Skeletal muscle cell (primary cell): ENCODE results near the gene SH3BP5.
A peak's percentile ranks its signal among the peaks of the same experiment; 100 is the strongest.

ENCODE experiments used
- DNase-seq: peaks from one replicate; pipeline ENCODE4 v3.0.0-alpha.2; 2010; ENCODE audit warnings: low read depth
- H3K4me3 ChIP-seq: 2 replicates; pipeline ENCODE4 v1.5.1; 2011; ENCODE audit warnings: low read depth, mild to moderate bottlenecking, control low read depth, low read length, moderate library complexity

Gene SH3BP5

DNA sequence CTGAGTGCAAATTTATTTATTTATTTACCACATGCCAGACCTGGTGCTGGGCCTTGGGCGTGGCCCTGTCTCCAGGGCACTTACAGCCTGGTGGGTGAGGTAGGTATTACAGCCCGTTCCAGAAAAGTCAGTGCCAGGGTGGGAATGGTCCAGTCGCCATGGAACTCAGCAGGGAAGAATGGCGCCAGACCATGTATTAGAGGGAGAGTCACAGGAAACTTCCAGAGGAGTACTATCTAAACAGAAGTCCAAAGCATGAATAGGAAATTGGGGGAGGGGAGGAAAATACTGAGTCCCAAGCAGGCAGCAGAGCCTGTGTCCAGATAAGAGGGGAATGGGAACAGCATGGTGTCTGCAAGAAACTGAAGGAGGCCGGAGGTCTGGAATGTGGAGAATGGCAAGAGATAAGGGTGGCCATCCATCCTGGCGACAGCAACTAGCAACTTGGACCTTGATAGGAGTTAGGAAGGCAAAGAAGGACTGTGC, 27.0 kb downstream of the SH3BP5 start:
- H3K4me3 ChIP-seq, result no peak overlapping the region
- DNase-seq, result no peak

DNA sequence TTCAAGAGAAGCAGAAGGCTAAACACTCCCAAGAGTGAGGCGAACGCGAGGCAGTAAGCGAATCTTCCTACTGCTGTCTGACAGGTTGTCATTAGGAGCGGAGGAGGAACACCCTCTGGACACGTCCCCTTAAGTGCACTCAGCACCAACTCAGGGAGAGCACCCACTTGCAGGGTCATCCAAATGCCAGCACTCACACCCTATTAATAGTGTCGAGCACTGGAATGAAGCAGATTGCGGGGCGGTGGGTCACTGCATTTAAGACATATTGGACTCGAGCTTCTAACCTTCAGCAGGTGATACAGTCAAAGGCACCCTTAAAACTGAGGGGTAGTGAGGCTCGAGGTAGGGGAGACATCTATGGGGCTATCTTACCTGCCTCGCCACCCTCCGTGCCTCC, 28.7 kb downstream of the SH3BP5 start:
- no peak for DNase-seq
- no peak overlapping the region for H3K4me3 ChIP-seq

GRCh38 chr3:15303216-15303615, 29.2 kb downstream of the SH3BP5 start:
- no peak for DNase-seq

GRCh38 chr3:15301761-15302160, 30.6 kb downstream of the SH3BP5 start:
- no peak for DNase-seq

More at GRCh38 chr3:15303216-15303615, 29.2 kb downstream of the SH3BP5 start:
- H3K4me3 ChIP-seq, result no peak overlapping the region

DNA sequence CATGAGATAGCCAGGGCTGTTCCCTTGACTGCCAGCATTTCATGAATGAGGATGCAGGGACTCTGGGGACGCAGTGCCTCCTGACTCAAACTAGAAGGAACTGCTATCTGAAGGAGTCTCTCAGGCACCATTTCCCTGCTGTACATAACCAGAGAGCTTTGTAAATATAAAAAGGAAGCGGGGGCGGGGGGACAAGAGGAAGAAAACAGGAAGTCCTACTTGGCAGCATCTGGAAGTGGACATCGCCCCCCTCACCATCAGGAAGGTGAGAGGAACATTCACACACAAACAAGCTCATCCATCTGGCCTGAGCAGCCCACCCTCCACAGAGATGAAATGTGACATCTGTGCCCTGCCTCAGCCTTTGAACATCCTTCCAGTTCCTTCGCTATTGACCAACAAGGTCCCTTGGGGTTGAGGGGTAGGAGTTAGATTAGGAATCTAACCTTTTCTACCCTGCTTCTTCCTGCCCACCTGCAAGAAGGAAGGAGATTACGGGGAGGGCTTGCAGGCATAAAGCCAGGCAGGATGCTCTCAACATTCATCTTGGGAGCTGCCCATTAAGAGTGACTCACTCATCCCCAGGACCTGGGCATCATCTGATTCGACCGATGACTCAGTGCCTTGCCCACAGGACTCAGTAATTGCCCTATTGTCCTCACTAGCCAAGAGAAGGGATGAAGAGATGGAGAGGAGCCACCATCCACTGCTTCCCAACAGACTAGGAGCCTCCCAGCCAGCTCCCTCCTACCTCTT, 31.9 kb downstream of the SH3BP5 start:
- DNase-seq, result peak; percentile 23

More at GRCh38 chr3:15301761-15302160, 30.6 kb downstream of the SH3BP5 start:
- H3K4me3 ChIP-seq, result no peak overlapping the region

DNA sequence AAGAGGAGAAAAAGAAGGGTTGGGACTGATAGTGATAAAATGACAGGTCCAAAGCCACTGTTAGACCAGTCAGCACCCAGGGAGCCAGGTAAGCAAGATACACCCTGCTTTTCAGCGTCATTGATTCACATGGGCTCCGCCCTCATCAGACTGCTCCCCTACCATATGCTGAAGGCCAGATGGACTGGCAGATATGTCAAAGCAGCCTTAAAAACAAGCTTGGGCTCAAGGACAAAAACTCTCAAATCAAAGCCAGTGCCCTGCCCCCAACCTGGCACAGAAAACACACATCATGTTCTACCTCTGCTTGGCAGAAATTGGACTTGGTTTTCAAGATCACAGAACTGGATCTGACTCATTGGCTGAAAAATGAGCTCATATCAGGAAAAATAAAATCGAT, 33.4 kb downstream of the SH3BP5 start:
- H3K4me3 ChIP-seq, result no peak overlapping the region
- no peak for DNase-seq

More for the DNA sequence above, 31.9 kb downstream of the SH3BP5 start:
- no peak overlapping the region for H3K4me3 ChIP-seq

GRCh38 chr3:15298504-15298903, 33.9 kb downstream of the SH3BP5 start:
- no peak overlapping the region for H3K4me3 ChIP-seq
- no peak for DNase-seq

GRCh38 chr3:15297608-15298350, 34.6 kb downstream of the SH3BP5 start:
- DNase-seq, result no peak
- no peak overlapping the region for H3K4me3 ChIP-seq

DNA sequence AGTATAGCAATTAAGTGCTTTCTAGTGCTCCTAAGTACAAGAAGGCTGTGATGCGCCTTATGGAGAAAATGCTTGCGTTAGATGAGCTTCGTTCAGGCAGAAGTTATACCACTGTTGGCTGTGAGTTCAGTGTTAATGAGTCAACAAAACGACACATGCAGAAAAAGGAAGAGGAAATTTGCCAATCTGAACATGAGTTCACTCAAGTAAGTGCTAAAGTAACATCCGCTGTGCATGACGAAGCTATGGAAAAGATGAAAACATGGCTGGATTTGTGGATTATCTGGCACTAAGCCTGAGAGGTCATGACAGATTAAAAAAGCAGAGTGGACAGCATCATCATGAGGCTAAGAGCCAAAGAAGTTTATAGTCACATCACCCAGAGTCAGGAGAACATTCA, 36.9 kb downstream of the SH3BP5 start:
- no peak for DNase-seq
- no peak overlapping the region for H3K4me3 ChIP-seq

DNA sequence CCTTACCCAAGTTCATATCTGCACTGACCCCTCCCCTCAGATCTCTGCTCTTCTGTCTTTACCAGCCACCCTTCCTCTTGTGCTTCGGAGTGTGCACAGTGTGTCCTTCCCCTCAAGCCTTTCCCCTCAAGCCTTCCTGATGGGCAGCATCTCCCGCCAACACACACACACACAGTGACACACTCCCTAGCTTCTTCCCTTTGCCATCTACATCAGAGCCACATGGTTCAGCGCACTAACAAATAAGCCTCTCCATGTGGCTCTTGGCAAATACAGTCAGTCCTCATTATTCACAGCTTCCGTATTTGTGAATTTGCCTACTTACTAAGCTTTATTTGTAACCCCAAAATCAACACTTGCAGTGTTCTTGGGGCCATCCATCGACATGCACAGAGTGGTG, 37.5 kb downstream of the SH3BP5 start:
- DNase-seq, result no peak
- no peak overlapping the region for H3K4me3 ChIP-seq

DNA sequence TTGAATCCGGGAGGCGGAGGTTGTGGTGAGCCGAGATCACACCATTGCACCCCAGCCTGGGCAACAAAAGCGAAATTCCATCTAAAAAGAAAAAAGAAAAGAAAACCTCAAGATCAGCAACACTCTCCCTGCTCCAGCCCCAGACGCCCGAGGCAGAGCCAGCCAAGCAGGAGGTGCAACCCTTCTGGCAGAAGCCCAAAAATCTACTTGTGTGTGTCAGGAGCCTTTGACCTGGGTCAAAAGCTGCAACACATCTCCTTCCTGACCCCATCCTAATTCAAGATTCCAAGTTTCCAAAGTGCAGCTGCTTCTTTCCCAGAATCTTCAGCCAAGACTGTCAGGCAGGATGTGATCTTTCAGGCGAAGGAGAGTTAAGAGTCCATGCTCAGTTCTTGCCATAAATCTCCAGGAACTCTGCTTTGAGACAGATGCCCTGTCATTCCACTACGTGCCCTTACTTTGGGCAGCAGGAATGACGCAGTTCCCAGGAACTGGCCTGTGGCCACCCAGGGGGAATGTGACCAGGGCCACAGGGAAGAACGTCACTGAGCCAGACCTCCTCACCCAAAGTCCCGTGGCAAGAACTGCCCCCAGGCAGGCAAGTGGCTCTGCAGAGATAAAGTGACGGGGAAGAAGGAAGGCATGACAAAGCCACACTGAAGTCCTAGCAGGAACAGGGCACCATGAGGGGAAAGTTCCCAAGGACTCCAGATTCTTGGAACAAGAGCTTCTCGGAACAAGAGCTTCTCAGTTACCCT, 39.4 kb downstream of the SH3BP5 start:
- H3K4me3 ChIP-seq, result no peak overlapping the region
- no peak for DNase-seq

DNA sequence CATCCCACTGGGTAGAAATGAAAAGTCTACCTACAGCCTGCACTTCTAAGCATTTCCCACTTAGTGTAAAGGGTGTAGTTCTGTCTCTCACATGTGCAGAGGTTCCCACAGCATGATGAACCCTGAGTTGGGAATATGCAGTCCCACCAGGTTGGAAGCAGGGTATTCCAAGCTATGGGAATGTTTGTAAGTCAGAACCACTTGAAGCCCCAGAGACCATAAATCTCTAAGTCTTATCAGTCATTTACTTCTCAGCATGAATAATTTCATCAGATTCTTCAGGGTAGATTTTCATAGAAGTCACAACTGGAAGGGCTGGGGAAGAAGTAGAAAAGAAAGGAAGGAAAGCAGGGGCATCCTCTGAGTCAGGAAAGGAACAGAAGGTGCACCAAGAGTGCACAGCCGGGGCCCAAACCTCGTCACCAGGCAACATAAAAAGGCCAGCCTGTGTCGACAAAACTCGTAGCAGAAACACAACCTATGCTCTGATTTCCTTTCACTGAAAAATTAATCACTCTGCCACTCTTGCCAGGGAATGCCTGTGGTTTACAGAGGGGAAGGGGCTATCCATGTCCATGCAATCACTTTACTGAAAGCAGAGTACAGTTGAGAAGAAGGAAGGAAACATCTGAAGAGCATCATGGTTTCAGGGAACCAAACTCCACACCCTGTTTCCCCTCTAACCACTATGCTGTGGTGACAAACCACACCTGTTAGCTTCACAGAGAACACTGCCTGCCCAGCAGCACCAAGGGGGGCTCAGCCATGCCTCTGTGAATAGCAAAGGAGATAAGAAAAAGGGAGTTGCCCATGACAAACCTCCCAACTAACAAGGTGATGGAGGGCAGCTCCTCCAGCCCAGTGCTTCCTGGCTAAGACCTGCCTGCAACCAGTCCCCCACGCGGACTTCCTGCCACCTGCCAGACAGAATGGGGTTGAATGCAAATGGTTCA, 40.5 kb downstream of the SH3BP5 start:
- no peak overlapping the region for H3K4me3 ChIP-seq
- no peak for DNase-seq

DNA sequence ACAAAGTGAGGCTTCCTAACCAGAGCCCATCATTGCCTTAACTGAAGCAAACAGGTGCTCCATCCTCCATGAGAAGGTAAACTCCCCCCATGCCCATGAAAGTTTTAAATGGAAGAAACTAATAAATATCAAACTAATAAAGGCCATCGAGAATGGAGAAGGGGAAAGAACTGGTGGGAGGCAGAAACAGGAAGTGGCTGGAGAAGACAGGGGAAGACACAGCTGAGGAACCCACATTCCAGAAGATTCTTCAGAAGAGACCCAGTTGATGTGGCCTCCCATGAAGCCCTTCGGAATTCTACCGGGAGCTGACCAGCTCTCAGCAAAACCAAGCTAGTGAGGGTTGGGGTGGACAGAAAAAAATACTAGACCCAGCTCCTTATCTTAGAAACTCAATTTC, 41.6 kb downstream of the SH3BP5 start:
- no peak for DNase-seq
- H3K4me3 ChIP-seq, result no peak overlapping the region

DNA sequence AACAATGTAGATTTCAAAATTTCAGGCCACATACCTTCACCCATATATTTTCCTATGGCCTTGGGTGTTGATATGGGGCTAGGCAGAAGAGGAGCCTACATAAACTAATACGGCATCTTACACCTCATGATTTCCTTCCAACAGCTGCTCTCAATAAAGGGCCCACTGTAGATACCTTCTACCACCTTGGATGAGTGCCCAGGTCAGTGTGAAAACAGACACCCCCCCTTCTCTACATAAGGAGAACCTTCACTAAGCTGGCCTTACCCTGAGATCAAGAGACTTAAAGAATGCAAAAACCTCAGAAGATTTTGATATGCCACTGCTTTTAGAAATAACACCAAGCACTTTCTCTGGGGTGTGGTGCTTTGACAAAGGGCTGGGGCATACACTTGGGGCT, 42.7 kb downstream of the SH3BP5 start:
- no peak for DNase-seq
- H3K4me3 ChIP-seq, result no peak overlapping the region

DNA sequence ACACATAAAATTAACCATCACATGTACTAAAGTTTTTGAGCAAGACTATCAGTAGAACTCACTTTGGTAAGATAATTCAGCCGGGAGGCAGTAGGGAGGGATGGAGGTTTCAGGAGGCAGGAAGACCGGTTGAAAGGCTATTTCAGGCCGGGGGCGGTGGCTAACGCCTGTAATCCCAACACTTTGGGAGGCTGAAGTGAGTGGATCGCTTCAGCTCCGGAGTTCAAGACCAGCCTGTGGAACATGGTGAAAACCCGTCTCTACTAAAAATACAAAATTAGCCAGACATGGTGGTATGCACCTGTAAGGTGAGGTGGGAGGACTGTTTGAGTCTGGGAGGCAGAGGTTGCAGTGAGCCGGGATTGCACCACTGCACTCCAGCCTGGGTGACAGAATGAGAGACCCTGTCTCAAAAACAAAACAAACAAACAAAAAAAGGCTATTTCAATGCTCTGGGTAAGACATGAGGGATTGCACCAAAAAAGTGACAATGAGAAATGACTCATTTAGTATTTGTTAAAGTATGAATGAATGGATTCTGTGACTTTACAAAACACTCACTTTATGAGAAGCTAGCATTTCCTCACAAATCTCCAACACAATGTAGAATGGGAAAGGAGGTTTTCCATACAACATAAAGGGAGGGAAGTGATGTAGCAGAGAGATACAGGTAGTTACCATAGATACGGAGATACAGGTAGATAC, 43.9 kb downstream of the SH3BP5 start:
- no peak overlapping the region for H3K4me3 ChIP-seq
- no peak for DNase-seq

- peak; percentile 93 for DNase-seq
- no peak overlapping the region for H3K4me3 ChIP-seq
These were observed 44.6 kb downstream of the SH3BP5 start for GRCh38 chr3:15287565-15288330.

GRCh38 chr3:15286022-15286421, 46.4 kb downstream of the SH3BP5 start:
- no peak for DNase-seq
- no peak overlapping the region for H3K4me3 ChIP-seq
